Karpas-422 (cell line): ENCODE data around the gene FAM47E. TPM values are rescaled to one million over a fixed set of nuclear protein-coding genes. Genes with fewer than 3 reads are reported as not detected.

Experiments used
- DNase-seq: peaks from one replicate; pipeline ENCODE4 v3.0.0-alpha.2; 2015
- H2AFZ ChIP-seq: fragments of 200-600 bp; sonication (generic); 2 replicates; pipeline ENCODE4 v1.6.1; 2014; ENCODE audit warnings: antibody characterized with exemption, low read length, mixed read lengths
- H3K27ac ChIP-seq: fragments of 200-600 bp; sonication (generic); 2 replicates; pipeline ENCODE4 v1.5.1; 2014; ENCODE audit warnings: mild to moderate bottlenecking, low read length, moderate library complexity
- H3K27me3 ChIP-seq: fragments of 200-600 bp; sonication (generic); 2 replicates; pipeline ENCODE4 v1.6.1; 2014; ENCODE audit warnings: low read length, mixed read lengths
- H3K36me3 ChIP-seq: fragments of 200-600 bp; sonication (generic); 2 replicates; pipeline ENCODE4 v1.6.1; 2014; ENCODE audit warnings: low read length, mixed read lengths; ENCODE audit not compliant: insufficient read depth
- H3K4me1 ChIP-seq: fragments of 200-600 bp; sonication (generic); 2 replicates; pipeline ENCODE4 v1.6.1; 2014; ENCODE audit warnings: mild to moderate bottlenecking, low read length, mixed read lengths
- H3K4me2 ChIP-seq: fragments of 200-600 bp; sonication (generic); 2 replicates; pipeline ENCODE4 v1.6.1; 2014; ENCODE audit warnings: low read length, low read depth, mild to moderate bottlenecking; ENCODE audit not compliant: poor library complexity, severe bottlenecking
- H3K4me3 ChIP-seq: fragments of 200-600 bp; sonication (generic); 2 replicates; pipeline ENCODE4 v1.5.1; 2014; ENCODE audit warnings: mild to moderate bottlenecking, antibody characterized with exemption, low read length, mixed read lengths
- H3K79me2 ChIP-seq: fragments of 200-600 bp; sonication (generic); 2 replicates; pipeline ENCODE4 v1.6.1; 2014; ENCODE audit warnings: mild to moderate bottlenecking, low read length, mixed read lengths
- H3K9ac ChIP-seq: fragments of 200-600 bp; sonication (generic); 2 replicates; pipeline ENCODE4 v1.6.0; 2014; ENCODE audit warnings: low read length
- H3K9me2 ChIP-seq: fragments of 200-600 bp; sonication (generic), shearing (Covaris generic); replicated peaks from 2 replicates; pipeline ENCODE4 v1.6.0; 2014; ENCODE audit warnings: mild to moderate bottlenecking, low read length, moderate library complexity; ENCODE audit not compliant: insufficient read depth
- H3K9me3 ChIP-seq: fragments of 300-700, 200-600 bp; sonication (generic); 2 replicates; pipeline ENCODE4 v1.6.1; 2014; ENCODE audit warnings: low read length, mixed read lengths
- H4K20me1 ChIP-seq: fragments of 200-600 bp; sonication (generic); 2 replicates; pipeline ENCODE4 v1.6.1; 2014; ENCODE audit warnings: mild to moderate bottlenecking, antibody characterized with exemption, low read length, low read depth; ENCODE audit not compliant: insufficient read depth
- total RNA-seq: library from RNA; depleted of rRNA; stranded (reverse); fragments of >200 nt; shearing (Covaris generic); gene quantifications from 2 replicates; pipeline ENCODE4 v1.2.3, GENCODE V29; 2014; ENCODE audit warnings: low replicate concordance; rRNA removed

FAM47E gene
- total RNA-seq, 1 experiment from 2014 or later: not detected

DNA sequence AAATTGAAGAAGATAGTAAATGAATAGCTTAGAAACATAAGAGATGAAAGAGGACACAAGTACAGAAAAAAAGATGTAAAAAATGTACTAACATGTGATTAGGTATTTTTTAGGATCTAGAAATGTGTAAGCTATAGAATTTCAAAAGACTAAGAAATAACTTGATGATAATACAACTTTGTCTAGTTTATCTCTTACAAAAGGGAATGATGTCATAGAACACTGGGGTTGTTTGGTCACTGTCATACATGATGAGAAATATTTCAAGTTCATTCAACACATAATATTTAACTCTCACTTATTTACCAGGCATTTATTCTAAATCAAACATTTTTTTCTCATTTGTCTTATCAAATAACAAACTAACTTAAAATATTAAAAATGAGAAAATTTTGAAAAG lies 73.6 kb downstream of the FAM47E start:
- Histone ChIP-seq H3K9ac (no peak overlapping the region), H3K27me3 (no peaks in the 10 kb centered on the region), H3K27ac (no peak overlapping the region), H3K9me2 (no peaks in the 10 kb centered on the region), H3K9me3 (no peaks in the 10 kb centered on the region), H3K4me3 (no peak overlapping the region), H3K36me3 (no peaks in the 10 kb centered on the region), H3K4me1 (no peaks in the 10 kb centered on the region), H3K79me2 (no peaks in the 10 kb centered on the region), H3K4me2 (no peak overlapping the region), H2AFZ (no peak overlapping the region), H4K20me1 (no peaks in the 10 kb centered on the region)
- no peak for DNase-seq

DNA sequence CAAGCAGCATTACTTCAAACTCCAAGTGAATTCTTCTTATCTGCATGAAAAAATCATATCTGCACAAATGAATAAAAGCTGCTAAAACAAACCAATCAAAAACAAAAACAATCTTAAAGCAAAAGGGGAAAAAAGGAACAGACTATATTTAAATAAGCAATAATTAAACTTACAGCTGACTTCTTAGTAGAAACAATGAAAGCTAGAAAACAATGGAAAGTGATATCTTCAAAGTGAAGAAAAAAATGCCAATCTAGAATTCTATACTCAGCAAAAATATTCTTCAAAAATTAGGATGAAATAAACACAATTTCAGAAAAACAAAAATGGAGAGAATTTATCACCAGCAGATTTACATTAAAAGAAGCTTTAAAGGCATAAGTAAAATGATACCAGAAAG lies 75.0 kb downstream of the FAM47E start:
- Histone ChIP-seq H3K4me1 (no peaks in the 10 kb centered on the region), H3K79me2 (no peaks in the 10 kb centered on the region), H3K4me2 (no peak overlapping the region), H3K36me3 (no peaks in the 10 kb centered on the region), H3K9ac (no peak overlapping the region), H4K20me1 (no peaks in the 10 kb centered on the region), H2AFZ (no peak overlapping the region), H3K27ac (no peak overlapping the region), H3K4me3 (no peak overlapping the region), H3K9me2 (no peaks in the 10 kb centered on the region), H3K27me3 (no peaks in the 10 kb centered on the region), H3K9me3 (no peaks in the 10 kb centered on the region)
- DNase-seq: no peak

Other genes with a start within 250 kb of the FAM47E start
- gene CXCL9, start 244.2 kb upstream of the FAM47E start, total RNA-seq: not detected in 2 replicates
- gene CXCL10, start 228.2 kb upstream of the FAM47E start, total RNA-seq: not detected in 2 replicates
- gene CXCL11, start 215.7 kb upstream of the FAM47E start, total RNA-seq: not detected in 2 replicates
- not detected in 2 replicates for gene ART3, start 177.0 kb upstream of the FAM47E start, total RNA-seq
- 12.3 and 26.3 TPM in 2 replicates for gene NUP54, start 103.3 kb upstream of the FAM47E start, total RNA-seq
- gene SCARB2, start 37.9 kb upstream of the FAM47E start, total RNA-seq: 4.4 and 6.8 TPM in 2 replicates
- not detected in 2 replicates for gene STBD1, start 55.0 kb downstream of the FAM47E start, total RNA-seq
- not detected in 2 replicates for gene CCDC158, start 169.4 kb downstream of the FAM47E start, total RNA-seq
- gene SHROOM3, start 183.5 kb downstream of the FAM47E start, total RNA-seq: 0.32 and 0.78 TPM in 2 replicates